C4-2B (cell line): Measurements from ENCODE around the gene IRX5.

Experiments used
- H3K27ac ChIP-seq: fragments of 450-650 bp; 2 replicates; pipeline ENCODE4 v1.5.1; 2017
- ZFX ChIP-seq: fragments of 450-650 bp; IDR thresholded peaks from 2 replicates; pipeline ENCODE4 v1.6.1; 2017
- TF ChIP-seq, protein P1 (sequence below): fragments of 450-650 bp; conservative IDR thresholded peaks from 2 replicates; pipeline ENCODE4 v1.5.1; 2017; ENCODE audit warnings: mild to moderate bottlenecking

The IRX5 gene

DNA sequence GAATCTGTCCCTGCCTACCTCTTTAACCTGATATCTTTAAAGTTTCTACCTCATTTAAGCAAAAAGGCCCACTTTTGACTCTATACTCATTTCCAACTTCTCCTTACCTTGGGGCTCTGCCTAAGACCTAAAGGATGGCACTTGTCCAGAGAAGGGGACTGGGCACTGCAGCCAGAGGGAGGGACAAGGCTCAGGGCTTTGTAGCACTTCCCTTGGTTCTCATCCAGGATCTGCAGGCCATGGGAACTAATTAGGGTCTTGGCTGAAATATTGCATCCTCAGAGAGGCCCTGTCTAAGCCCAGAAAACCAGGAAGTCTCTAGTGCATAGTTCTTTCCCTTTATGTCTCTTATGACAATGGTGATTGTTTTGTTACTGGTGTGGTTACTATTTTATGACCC lies 37.3 kb downstream of the IRX5 start:
- TF ChIP-seq, protein P1, sequence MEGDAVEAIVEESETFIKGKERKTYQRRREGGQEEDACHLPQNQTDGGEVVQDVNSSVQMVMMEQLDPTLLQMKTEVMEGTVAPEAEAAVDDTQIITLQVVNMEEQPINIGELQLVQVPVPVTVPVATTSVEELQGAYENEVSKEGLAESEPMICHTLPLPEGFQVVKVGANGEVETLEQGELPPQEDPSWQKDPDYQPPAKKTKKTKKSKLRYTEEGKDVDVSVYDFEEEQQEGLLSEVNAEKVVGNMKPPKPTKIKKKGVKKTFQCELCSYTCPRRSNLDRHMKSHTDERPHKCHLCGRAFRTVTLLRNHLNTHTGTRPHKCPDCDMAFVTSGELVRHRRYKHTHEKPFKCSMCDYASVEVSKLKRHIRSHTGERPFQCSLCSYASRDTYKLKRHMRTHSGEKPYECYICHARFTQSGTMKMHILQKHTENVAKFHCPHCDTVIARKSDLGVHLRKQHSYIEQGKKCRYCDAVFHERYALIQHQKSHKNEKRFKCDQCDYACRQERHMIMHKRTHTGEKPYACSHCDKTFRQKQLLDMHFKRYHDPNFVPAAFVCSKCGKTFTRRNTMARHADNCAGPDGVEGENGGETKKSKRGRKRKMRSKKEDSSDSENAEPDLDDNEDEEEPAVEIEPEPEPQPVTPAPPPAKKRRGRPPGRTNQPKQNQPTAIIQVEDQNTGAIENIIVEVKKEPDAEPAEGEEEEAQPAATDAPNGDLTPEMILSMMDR: no peak
- TF ChIP-seq ZFX: no peak

DNA sequence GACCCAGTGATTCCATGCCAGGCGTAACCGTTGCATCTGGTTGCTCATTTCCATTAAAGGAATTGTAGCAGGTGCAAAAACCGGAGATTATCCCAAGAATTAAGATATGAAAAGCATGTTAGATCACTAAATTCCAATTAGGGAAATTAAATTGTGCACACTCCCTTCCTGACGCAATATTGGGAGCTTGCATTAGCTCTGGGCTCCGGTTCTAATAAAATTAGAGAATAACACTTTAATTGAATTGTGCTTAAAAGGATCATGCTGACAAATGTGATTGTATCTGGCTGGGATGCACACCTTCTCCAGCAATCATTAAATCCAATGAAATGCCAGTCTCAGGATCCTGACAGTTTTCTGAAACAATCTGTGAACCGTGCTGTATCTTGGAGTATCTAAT lies 38.1 kb downstream of the IRX5 start:
- H3K27ac ChIP-seq: no peak overlapping the region
- TF ChIP-seq, protein P1: no peak
- TF ChIP-seq ZFX: no peak

More for the DNA sequence above, 37.3 kb downstream of the IRX5 start:
- H3K27ac ChIP-seq: no peak overlapping the region

DNA sequence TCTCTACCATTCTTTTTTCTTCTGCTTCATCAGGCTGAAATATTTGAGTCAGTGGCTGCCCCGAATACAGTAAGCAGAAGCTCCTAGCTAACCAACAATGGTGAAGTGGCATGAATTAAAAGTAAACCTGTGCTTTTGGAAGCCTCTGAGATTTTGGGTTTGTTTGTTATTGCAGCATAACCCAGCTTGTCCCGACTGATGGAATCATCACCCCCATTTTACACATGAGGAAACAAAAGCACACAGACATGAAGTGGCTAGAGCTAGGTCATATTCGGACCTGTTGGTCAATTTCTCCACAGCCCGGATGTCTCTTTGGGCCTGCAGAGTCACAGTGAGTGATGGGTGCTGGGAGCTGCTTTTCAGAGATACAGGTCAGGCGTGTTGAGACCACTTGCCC lies 39.4 kb downstream of the IRX5 start:
- no peak overlapping the region for H3K27ac ChIP-seq
- no peak for TF ChIP-seq ZFX
- TF ChIP-seq, protein P1: no peak

DNA sequence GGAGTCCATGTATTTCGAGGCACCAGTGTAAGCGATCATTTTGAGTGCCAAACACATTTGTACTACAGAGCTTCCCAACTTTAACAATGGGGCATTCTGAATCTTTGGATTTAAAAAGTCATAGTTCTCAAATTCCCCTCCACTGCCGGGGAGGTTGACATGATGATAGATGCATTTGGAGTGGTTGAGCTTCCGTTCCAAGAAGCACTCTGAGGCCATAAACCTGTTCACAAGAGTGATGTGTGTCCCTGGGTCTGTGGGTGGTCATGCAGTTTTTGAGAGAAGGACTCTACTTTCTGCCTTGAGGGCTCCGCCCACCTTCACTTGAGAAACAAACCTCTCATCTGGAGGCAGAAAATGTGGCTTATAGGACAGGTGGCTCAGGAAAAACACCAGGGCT lies 43.7 kb downstream of the IRX5 start:
- no peak overlapping the region for H3K27ac ChIP-seq
- TF ChIP-seq ZFX: no peak
- TF ChIP-seq, protein P1: no peak

DNA sequence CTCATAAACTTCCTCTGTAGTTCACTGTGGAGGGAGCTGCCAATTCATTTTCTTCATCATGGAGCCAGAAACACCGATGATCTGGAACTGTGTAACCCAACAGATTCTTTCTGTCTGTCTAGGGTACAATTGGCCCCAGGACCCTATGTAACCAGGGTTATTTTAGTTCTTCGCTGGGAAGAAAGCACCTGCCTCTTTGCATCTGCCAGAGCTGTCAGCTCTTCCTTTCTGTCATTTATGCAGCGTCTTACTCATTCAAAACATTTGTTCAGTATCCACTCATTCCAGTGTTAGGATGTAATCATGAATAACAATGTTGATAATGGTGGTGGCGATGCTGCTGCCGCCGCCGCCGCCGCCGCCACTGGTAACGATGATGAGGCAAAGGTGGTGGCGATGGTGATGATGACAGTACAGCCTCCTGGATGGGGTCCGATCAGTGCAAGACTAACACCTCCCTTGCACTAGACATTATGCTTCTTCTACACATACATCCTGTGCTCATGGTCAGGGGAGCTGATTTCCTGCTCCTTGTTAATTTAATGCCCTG lies 46.1 kb downstream of the IRX5 start:
- TF ChIP-seq, protein P1: no peak
- no peak for TF ChIP-seq ZFX
- H3K27ac ChIP-seq: no peak overlapping the region

DNA sequence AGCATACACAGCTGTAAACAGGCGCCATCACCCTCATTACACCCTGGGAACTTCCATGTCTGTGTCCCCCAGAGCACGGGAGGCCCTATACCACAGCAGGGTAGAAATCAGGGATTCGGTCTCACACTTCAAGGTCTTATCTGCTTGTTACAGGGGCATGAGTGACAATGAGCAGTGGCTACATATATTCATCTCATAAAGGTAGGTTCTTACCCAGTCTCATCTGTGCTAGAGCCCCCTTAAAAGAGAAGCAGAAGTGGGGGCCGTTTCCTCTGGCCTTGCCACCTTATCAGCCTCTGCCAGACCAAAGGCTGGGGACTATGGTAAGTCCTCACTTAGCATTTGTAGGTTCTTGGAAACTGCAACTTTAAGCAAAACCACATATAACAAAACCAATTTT lies 46.5 kb downstream of the IRX5 start:
- no peak for TF ChIP-seq ZFX
- TF ChIP-seq, protein P1: no peak
- no peak overlapping the region for H3K27ac ChIP-seq

DNA sequence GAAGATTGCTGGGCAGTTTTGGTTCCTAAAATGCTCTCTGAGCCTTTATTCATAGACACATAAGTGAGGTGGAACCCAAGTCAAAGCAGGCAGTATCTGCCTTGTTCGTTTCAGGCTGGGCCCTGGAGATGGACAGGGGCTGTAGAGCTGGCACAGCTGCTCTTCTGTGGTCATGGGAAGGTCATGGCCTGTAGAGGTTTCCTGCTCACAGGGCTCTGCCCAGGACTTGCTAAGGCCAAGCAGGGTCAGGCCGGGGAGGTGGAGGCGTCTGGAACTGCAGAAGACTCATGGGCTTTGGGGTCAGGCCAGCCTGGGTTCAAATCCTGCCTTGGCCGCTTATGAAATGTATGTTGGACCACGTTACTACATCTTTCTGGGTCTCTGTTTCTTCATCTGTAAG lies 50.2 kb downstream of the IRX5 start:
- no peak overlapping the region for H3K27ac ChIP-seq
- TF ChIP-seq, protein P1: no peak
- no peak for TF ChIP-seq ZFX
